HFFc6 (cell line): ENCODE results near the gene ROCK2. TPM values are rescaled to one million over a fixed set of nuclear protein-coding genes. Genes with fewer than 3 reads are reported as not detected.

Experiments
- DNase-seq: peaks from one replicate; pipeline ENCODE4 v3.0.0-alpha.2; 2018
- H3K27ac Mint-ChIP-seq: 2 replicates; pipeline ENCODE4 v1.8.0; 2020; ENCODE audit warnings: mild to moderate bottlenecking, mixed read lengths
- H3K27me3 Mint-ChIP-seq: 2 replicates; pipeline ENCODE4 v1.8.0; 2021; ENCODE audit warnings: mild to moderate bottlenecking, moderate library complexity, mixed read lengths; ENCODE audit not compliant: insufficient read depth
- H3K36me3 Mint-ChIP-seq: 2 replicates; pipeline ENCODE4 v1.8.0; 2021; ENCODE audit warnings: low read depth, mixed read lengths
- H3K4me1 Mint-ChIP-seq: 2 replicates; pipeline ENCODE4 v1.8.0; 2020; ENCODE audit warnings: low read depth, mixed read lengths
- H3K4me3 Mint-ChIP-seq: 2 replicates; pipeline ENCODE4 v1.8.0; 2020; ENCODE audit warnings: mild to moderate bottlenecking, moderate library complexity, mixed read lengths
- H3K9me3 Mint-ChIP-seq: 2 replicates; pipeline ENCODE4 v1.8.0; 2020; ENCODE audit warnings: mild to moderate bottlenecking, mixed read lengths
- total RNA-seq, 6 experiments: library from RNA; stranded (reverse); fragmentation: NEBNext Ultra II Directional; extraction: Animal tissue kit (Norgen Biotek cat#: 25700); gene quantifications; 2 replicates in 1 of 6; 3 replicates in 5 of 6; pipeline ENCODE4 v1.2.3, GENCODE V29; 2021
- TF ChIP-seq, protein P1 (sequence below): fragments of 200-600 bp; sonication (generic); IDR thresholded peaks from 2 replicates; pipeline ENCODE4 v1.5.0; 2021; ENCODE audit warnings: antibody characterized with exemption, mild to moderate bottlenecking

Gene ROCK2
- total RNA-seq, 6 experiments from 2014 or later = 41.6 to 54.3 (median 51.7) TPM

DNA sequence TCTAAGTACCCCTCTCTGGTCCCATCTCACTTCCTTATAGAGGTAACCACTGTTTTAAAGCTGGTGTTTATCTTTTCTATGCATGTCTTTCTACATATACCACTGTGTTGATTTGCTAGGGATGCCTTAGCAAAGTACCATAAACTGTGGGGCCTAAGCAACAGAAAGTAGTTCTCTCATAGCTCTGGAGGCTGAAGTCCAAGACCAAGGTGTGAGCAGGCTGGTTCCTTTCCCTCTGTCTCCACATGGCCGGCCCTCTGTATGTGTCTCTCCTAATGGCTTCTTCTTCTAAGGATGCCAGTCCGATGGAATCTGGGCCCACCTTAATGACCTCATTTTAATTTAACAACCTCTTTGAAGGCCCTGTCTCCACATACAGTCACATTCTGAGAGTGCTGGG, 40.8 kb upstream of the ROCK2 start:
- Mint-ChIP-seq H3K4me1 (peaks cover 37% of the 10 kb centered on the region), H3K9me3 (no peaks in the 10 kb centered on the region), H3K36me3 (no peaks in the 10 kb centered on the region), H3K4me3 (no peak overlapping the region), H3K27me3 (no peaks in the 10 kb centered on the region; the same call in 1 of the 2 replicates), H3K27ac (no peak overlapping the region)
- DNase-seq = no peak
- TF ChIP-seq, protein P1, sequence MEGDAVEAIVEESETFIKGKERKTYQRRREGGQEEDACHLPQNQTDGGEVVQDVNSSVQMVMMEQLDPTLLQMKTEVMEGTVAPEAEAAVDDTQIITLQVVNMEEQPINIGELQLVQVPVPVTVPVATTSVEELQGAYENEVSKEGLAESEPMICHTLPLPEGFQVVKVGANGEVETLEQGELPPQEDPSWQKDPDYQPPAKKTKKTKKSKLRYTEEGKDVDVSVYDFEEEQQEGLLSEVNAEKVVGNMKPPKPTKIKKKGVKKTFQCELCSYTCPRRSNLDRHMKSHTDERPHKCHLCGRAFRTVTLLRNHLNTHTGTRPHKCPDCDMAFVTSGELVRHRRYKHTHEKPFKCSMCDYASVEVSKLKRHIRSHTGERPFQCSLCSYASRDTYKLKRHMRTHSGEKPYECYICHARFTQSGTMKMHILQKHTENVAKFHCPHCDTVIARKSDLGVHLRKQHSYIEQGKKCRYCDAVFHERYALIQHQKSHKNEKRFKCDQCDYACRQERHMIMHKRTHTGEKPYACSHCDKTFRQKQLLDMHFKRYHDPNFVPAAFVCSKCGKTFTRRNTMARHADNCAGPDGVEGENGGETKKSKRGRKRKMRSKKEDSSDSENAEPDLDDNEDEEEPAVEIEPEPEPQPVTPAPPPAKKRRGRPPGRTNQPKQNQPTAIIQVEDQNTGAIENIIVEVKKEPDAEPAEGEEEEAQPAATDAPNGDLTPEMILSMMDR = no peak

DNA sequence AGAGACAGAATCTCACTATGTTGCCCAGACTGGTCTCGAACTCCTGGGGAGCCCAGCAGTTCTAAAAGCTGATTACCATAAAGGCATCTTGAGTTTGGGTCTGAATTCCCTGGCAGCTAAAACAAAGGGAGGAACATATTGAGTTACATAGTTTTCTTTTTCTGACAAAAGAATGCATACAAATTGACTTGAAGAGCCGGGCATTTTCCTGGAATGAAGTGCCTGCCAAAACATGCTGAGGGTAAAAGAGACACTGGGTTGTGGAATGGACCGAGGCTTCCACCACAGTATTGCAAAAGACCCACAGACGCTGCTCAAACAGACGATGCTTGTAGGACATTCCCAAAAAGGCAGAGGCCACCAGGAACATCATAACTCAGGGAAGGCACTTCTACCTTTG, 35.1 kb upstream of the ROCK2 start:
- Mint-ChIP-seq H3K9me3 (no peaks in the 10 kb centered on the region), H3K27me3 (peaks cover 2% of the 10 kb centered on the region; the same call in 1 of the 2 replicates), H3K36me3 (no peaks in the 10 kb centered on the region), H3K4me3 (no peak overlapping the region), H3K27ac (peak overlapping the region; percentile 15; the same call in 1 of the 2 replicates), H3K4me1 (peaks cover 25% of the 10 kb centered on the region)
- TF ChIP-seq, protein P1 = no peak
- DNase-seq = no peak

DNA sequence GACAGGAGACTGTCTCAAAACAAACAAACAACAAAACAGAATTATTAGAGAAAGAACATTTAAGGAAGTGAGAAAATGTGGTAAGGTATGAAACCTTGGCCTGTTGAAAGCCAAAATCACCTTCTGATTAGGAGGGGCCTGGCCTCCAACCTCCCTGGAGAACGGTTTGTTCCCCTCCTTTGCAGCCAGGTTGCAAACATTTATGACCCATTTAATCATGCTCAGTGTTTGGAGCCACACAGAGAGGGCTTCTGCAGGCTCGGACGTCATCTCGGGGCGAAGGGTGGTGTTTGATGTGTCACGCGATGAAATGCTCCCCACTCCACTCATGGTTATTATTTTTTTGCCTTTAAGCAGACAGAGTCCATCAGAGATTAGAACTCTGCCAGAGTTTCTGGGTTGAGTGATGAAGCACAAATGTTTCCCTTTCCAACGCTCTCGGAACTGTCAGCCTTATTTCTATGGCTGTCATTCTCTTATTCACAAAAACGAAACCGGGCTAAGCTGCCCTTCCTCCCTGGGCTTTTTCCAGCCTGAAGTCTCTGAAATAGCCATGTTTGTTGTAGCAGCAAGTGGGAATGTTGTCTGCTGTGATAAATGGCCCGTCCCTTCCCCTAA, 33.6 kb upstream of the ROCK2 start:
- TF ChIP-seq, protein P1 = no peak
- Mint-ChIP-seq H3K27me3 (0 out of 2 replicates have a peak, but pooled peaks cover 2% of the 10 kb centered on the region), H3K4me1 (peaks cover 40% of the 10 kb centered on the region), H3K9me3 (no peaks in the 10 kb centered on the region), H3K4me3 (no peak overlapping the region), H3K36me3 (no peaks in the 10 kb centered on the region), H3K27ac (no peak overlapping the region)
- no peak for DNase-seq

DNA sequence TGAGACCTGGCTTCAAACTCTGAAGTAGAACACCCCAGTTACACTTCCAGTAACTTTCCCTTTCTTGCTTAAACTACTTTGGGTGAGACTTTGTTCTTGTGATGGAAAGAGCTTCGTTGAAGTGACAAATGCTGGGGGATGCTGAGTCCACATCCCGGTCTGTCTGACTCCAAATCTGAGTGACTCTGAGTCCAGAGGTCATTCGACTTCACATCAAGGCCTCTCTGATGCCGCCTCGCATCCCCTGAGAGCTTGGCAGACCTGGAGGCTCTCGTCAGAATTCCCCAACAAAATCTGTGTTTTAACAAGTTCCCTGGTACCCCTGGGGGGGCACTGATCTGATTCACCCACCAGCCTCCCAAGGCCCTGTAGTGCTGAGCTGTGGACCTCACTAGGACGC, 31.6 kb upstream of the ROCK2 start:
- Mint-ChIP-seq H3K36me3 (no peaks in the 10 kb centered on the region), H3K27ac (no peak overlapping the region), H3K27me3 (0 out of 2 replicates have a peak, but pooled peaks cover 2% of the 10 kb centered on the region), H3K4me1 (peaks cover 36% of the 10 kb centered on the region), H3K4me3 (no peak overlapping the region), H3K9me3 (no peaks in the 10 kb centered on the region)
- no peak for DNase-seq
- TF ChIP-seq, protein P1 = no peak

DNA sequence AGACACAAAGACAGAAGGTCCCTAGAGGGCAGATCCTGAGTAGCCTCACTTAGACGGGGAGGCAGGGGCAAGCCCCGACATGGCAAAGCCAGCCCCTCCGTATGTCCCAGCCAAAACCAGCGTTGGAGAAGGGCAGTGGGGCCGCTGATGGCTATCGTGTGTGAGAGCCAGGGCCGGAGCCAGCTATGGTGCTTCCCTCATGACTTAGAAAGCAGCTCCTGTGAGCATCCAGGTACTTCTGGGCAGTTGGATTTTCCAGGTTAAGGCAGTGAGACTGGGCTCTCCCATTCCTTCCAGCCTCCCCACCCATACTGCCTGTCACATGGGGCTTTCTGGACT, 31.2 kb upstream of the ROCK2 start:
- Mint-ChIP-seq H3K27ac (no peak overlapping the region), H3K4me3 (no peak overlapping the region)
- TF ChIP-seq, protein P1 = no peak

More for the DNA sequence above, 31.2 kb upstream of the ROCK2 start:
- Mint-ChIP-seq H3K9me3 (no peaks in the 10 kb centered on the region), H3K4me1 (peaks cover 40% of the 10 kb centered on the region), H3K36me3 (no peaks in the 10 kb centered on the region), H3K27me3 (0 out of 2 replicates have a peak, but pooled peaks cover 2% of the 10 kb centered on the region)
- DNase-seq = no peak
